Uterus (tissue), 4 donors: ENCODE data around the gene DQX1. TPM values are rescaled to one million over a fixed set of nuclear protein-coding genes. Genes with fewer than 3 reads are reported as not detected.
"Not testable (repeated sequence)": the region's sequence is repeated elsewhere in the genome, so short reads cannot be mapped to it uniquely, and the experiment has no call there.

Source experiments
- DNase-seq, 2 donors: peaks; one replicate each; pipeline ENCODE4 v3.0.0-alpha.2; 2019 to 2020
- H3K27ac ChIP-seq, 2 donors: fragments of 200-600 bp; sonication (generic); 1 replicate in 1 of 2; 2 replicates in 1 of 2; pipeline ENCODE4 v1.5.1; 2016 to 2018
- H3K27me3 ChIP-seq, 2 donors: fragments of 200-600 bp; sonication (generic); one replicate each; pipeline ENCODE4 v1.5.1; 2018 to 2019; ENCODE audit warnings: control low read depth in 1 of 2
- H3K36me3 ChIP-seq, 2 donors: fragments of 200-600 bp; sonication (generic); one replicate each; pipeline ENCODE4 v1.5.1; 2019; ENCODE audit warnings: control low read depth in 1 of 2
- H3K4me1 ChIP-seq, 2 donors: fragments of 200-600 bp; sonication (generic); one replicate each; pipeline ENCODE4 v1.5.1; 2018 to 2019; ENCODE audit warnings: control low read depth in 1 of 2
- H3K4me3 ChIP-seq, 2 donors: fragments of 200-600 bp; sonication (generic); 1 replicate in 1 of 2; 2 replicates in 1 of 2; pipeline ENCODE4 v1.5.1; 2018 to 2019; ENCODE audit warnings: mild to moderate bottlenecking in 1 of 2
- H3K9me3 ChIP-seq, 2 donors: fragments of 200-600 bp; sonication (generic); one replicate each; pipeline ENCODE4 v1.5.1; 2019; ENCODE audit warnings: control low read depth in 1 of 2
- POLR2A ChIP-seq, 2 donors: fragments of 450-650 bp; IDR thresholded peaks; one replicate each; pipeline ENCODE4 v1.6.1; 2016; ENCODE audit warnings: antibody characterized with exemption in 2 of 2, mild to moderate bottlenecking in 1 of 2, moderate library complexity in 1 of 2
- intact Hi-C: fragments of 100-400 bp; cut with DNase I; formaldehyde crosslinking; loops from one replicate; pipeline ENCODE4 v1.15.1; 2023; ENCODE audit warnings: low total_unique reads
- total RNA-seq, 4 donors: library from RNA; depleted of rRNA in 3 of 4; stranded (reverse); fragments of >200 nt in 3 of 4; gene quantifications; one replicate each; pipeline versions ENCODE4 v1.1.0 to v1.2.4, GENCODE V29; 2014 to 2023
- TF ChIP-seq, protein P1 (sequence below), 4 experiments: fragments of 200-600 bp in 2 of 4; fragments of 450-650 bp in 2 of 4; sonication (generic) in 2 of 4; IDR thresholded peaks; one replicate each; pipeline ENCODE4 v1.5.1; 2016 to 2019; ENCODE audit warnings: antibody characterized with exemption in 4 of 4, mild to moderate bottlenecking in 2 of 4, moderate library complexity in 1 of 4
- donor health status: DM: yes; HTN: yes; CAD: no.

Gene DQX1
- total RNA-seq, 4 donors from 2014 or later: not detected

DNA sequence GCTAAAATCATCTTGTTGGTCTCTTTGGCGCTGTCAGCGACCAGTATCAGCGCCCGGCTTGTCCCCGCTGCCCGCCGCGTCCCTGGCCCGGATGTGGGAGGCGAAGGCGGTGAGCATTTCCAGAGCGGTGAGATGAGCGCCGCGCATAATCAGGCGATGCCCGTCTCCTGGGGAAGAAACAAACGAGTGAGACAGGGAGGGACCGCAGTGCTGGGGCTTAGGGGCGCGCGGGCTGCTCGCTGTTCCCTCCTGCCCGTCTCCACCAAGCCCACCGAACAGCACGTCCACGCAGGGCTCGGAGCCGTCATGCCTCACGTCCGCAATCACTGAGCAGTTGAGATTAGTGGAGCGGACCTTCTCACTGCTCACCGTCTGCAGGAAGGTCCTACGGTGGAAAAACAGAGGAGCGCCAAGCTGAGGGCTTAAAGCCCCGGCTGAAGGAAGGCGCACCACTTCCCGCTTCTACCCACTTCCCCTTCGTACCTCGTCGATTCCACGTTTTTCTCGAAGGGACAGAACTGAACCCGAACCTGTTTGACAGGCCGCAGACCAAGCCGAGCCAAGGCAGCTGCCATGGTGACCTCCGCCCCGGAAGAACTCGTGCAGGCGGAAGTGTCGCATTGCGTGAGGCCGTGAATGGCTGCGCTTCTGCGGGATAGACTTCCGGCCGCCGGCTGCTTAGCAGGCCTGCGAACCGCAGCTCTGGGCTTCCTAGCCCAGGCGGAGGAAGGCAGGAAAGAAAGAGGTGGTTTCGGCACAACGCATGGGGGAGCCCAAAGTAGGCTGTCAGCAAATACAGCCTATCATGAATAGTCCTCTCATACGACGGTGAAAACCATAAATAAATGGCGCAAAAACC, 53.7 kb downstream of the DQX1 start, which contains the start of gene MRPL53:
Gene MRPL53, minus strand, starts transcription at position 595 of the 859 bp plus-strand sequence. Its CDS starts 20 bp downstream, at position 575.
- H3K27ac ChIP-seq: peak within 1 kb of the TSS; percentile 77 to 82
- peak; percentile 92 to 93 for DNase-seq
- intact Hi-C loops: no loop called here
- peak within 1 kb of the TSS; percentile 57 to 63 for H3K4me3 ChIP-seq
- no peaks in the 10 kb centered on the region for H3K27me3 ChIP-seq
- H3K36me3 ChIP-seq: no peaks in the 10 kb centered on the region
- peak; percentile 55 to 70 for TF ChIP-seq POLR2A (IDR thresholded peaks at IDR 0.05)
- TF ChIP-seq, protein P1, sequence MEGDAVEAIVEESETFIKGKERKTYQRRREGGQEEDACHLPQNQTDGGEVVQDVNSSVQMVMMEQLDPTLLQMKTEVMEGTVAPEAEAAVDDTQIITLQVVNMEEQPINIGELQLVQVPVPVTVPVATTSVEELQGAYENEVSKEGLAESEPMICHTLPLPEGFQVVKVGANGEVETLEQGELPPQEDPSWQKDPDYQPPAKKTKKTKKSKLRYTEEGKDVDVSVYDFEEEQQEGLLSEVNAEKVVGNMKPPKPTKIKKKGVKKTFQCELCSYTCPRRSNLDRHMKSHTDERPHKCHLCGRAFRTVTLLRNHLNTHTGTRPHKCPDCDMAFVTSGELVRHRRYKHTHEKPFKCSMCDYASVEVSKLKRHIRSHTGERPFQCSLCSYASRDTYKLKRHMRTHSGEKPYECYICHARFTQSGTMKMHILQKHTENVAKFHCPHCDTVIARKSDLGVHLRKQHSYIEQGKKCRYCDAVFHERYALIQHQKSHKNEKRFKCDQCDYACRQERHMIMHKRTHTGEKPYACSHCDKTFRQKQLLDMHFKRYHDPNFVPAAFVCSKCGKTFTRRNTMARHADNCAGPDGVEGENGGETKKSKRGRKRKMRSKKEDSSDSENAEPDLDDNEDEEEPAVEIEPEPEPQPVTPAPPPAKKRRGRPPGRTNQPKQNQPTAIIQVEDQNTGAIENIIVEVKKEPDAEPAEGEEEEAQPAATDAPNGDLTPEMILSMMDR (IDR thresholded peaks at IDR 0.05): peak in 1 of 4 experiments; percentile 2
- H3K4me1 ChIP-seq: no peaks in the 10 kb centered on the region
- H3K9me3 ChIP-seq: no peaks in the 10 kb centered on the region

DNA sequence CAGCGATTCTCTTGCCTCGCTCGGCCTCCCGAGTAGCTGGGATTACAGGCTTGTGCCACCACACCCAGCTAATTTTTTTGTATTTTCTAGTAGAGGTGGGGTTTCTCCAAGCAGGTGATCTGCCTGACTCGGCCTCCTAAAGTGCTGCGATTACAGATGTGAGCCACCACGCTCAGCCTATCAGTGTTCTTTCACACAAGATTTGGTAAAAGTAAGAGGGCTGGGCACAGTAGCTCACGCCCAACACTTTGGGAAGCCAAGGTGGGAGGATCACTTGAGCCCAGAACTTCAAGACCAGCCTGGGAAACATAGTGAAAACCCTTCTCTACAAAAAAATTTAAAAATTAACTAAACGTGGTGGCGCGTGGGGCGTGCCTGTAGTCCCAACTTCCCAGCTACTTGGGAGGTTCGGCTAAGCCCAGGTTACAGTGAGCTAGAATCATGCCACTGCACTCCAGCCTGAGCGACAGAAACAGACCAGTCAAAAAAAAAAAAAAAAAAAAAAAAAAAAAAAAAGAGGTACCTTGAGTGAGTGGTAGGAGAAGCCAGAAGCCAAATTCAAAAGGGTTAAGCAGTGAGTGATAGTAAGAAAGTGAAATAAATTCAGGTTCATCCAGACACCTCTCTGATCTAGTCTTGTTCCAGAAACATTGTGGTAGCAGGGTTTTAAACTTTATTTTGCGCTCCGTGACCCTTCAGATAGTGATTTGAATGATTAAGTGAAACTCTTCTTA, 54.5 kb downstream of the DQX1 start:
- peak overlapping the region; percentile 77 to 82 for H3K27ac ChIP-seq
- no peak for DNase-seq
- intact Hi-C loops: no loop called here
- H3K4me1 ChIP-seq: no peaks in the 10 kb centered on the region
- H3K9me3 ChIP-seq: no peaks in the 10 kb centered on the region
- TF ChIP-seq, protein P1 (IDR thresholded peaks at IDR 0.05): no peak
- no peak for TF ChIP-seq POLR2A (IDR thresholded peaks at IDR 0.05)
- no peaks in the 10 kb centered on the region for H3K36me3 ChIP-seq
- no peaks in the 10 kb centered on the region for H3K27me3 ChIP-seq
- H3K4me3 ChIP-seq: peak overlapping the region; percentile 57 to 63

DNA sequence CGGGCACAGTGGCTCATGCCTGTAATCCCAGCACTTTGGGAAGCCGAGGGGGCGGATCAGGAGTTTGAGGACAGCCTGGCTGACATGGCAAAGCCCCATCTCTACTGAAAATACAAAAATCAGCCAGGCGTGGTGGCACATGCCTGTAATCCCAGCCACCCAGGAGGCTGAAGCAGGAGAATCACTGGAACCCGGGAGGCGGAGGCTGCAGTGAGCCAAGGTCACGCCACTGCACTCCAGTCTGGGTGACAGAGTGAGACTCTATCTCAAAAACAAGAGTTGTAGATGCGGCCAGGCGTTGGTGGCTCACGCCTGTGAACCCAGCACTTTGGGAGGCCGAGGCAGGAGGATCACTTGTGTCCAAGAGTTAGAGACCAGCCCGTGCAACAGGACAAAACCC, 55.3 kb downstream of the DQX1 start:
- not testable (repeated sequence) for DNase-seq

More for the DNA sequence above, 55.3 kb downstream of the DQX1 start:
- H3K36me3 ChIP-seq, H3K27me3 ChIP-seq, H3K4me1 ChIP-seq, intact Hi-C loops, H3K4me3 ChIP-seq, H3K27ac ChIP-seq, H3K9me3 ChIP-seq: not testable (repeated sequence)

Other genes starting within 250 kb of the DQX1 start
- 10 to 100 TPM in 1 of 4 donors, 1 to 10 TPM in 3; 2.1 to 15.1 (median 5.3) TPM for gene SLC4A5, start 182.8 kb downstream of the DQX1 start, total RNA-seq
- gene DCTN1, start 145.9 kb downstream of the DQX1 start, total RNA-seq: 100 to 1,000 TPM in 2 of 4 donors, 10 to 100 TPM in 2; 48.2 to 140 (median 95.0) TPM
- 1 to 10 TPM in 3 of 4 donors, not detected in 1; 2.1 to 5.7 (median 2.9) TPM for gene C2orf81, start 104.6 kb downstream of the DQX1 start, total RNA-seq
- 10 to 100 TPM in 3 of 4 donors, not detected in 1; 12.3 to 19.7 (median 16.3) TPM for gene WDR54, start 104.5 kb downstream of the DQX1 start, total RNA-seq
- 10 to 100 TPM in 2 of 4 donors, 1 to 10 TPM in 2; 9.8 to 36.3 (median 12.0) TPM for gene RTKN, start 84.3 kb downstream of the DQX1 start, total RNA-seq
- 10 to 100 TPM; 28.5 to 63.3 (median 48.0) TPM for gene INO80B, start 71.1 kb downstream of the DQX1 start, total RNA-seq
- gene WBP1, start 67.8 kb downstream of the DQX1 start, total RNA-seq: 10 to 100 TPM; 25.4 to 74.2 (median 50.8) TPM
- gene MOGS, start 60.8 kb downstream of the DQX1 start, total RNA-seq: 10 to 100 TPM; 20.2 to 56.2 (median 29.8) TPM
- 100 to 1,000 TPM in 1 of 4 donors, 10 to 100 TPM in 2, 1 to 10 TPM in 1; 8.8 to 101 (median 45.8) TPM for gene MRPL53, start 53.6 kb downstream of the DQX1 start, total RNA-seq
- 10 to 100 TPM; 10.9 to 42.8 (median 35.7) TPM for gene CCDC142, start 43.2 kb downstream of the DQX1 start, total RNA-seq
- gene TTC31, start 43.1 kb downstream of the DQX1 start, total RNA-seq: 10 to 100 TPM in 3 of 4 donors, 1 to 10 TPM in 1; 8.5 to 29.2 (median 17.5) TPM
- gene LBX2, start 26.6 kb downstream of the DQX1 start, total RNA-seq: 1 to 10 TPM in 1 of 4 donors, not detected in 3; 2.9 TPM
- gene PCGF1, start 18.5 kb downstream of the DQX1 start, total RNA-seq: 10 to 100 TPM in 2 of 4 donors, 1 to 10 TPM in 2; 2.9 to 11.3 (median 9.7) TPM
- gene TLX2, start 11.8 kb downstream of the DQX1 start, total RNA-seq: under 1 TPM in 1 of 4 donors, not detected in 3; 0.55 TPM
- gene AUP1, start 3.5 kb upstream of the DQX1 start, total RNA-seq: 10 to 100 TPM; 62.8 to 87.0 (median 70.7) TPM
- gene HTRA2, start 3.7 kb upstream of the DQX1 start, total RNA-seq: 10 to 100 TPM; 13.1 to 40.1 (median 33.9) TPM
- gene LOXL3, start 27.7 kb upstream of the DQX1 start, total RNA-seq: 10 to 100 TPM in 3 of 4 donors, 1 to 10 TPM in 1; 9.5 to 26.5 (median 17.5) TPM
- gene DOK1, start 28.5 kb upstream of the DQX1 start, total RNA-seq: 10 to 100 TPM in 3 of 4 donors, under 1 TPM in 1; 0.29 to 85.0 (median 13.8) TPM
- under 1 TPM in 2 of 4 donors, not detected in 2; 0.49 to 0.76 TPM for gene M1AP, start 122.1 kb upstream of the DQX1 start, total RNA-seq
- 10 to 100 TPM in 1 of 4 donors, 1 to 10 TPM in 3; 1.3 to 14.5 (median 4.8) TPM for gene SEMA4F, start 128.0 kb upstream of the DQX1 start, total RNA-seq